ENCODE data around the gene NFKBIE. TPM values are rescaled to one million over a fixed set of nuclear protein-coding genes. Genes with fewer than 3 reads are reported as not detected.

Gene NFKBIE
- total and polyA plus RNA-seq, 9 of the 15 experiments (the other 6 are each of a cell fraction or from before 2014, with no cell fraction given): 2.1 to 16.4 (median 11.7) TPM

DNA sequence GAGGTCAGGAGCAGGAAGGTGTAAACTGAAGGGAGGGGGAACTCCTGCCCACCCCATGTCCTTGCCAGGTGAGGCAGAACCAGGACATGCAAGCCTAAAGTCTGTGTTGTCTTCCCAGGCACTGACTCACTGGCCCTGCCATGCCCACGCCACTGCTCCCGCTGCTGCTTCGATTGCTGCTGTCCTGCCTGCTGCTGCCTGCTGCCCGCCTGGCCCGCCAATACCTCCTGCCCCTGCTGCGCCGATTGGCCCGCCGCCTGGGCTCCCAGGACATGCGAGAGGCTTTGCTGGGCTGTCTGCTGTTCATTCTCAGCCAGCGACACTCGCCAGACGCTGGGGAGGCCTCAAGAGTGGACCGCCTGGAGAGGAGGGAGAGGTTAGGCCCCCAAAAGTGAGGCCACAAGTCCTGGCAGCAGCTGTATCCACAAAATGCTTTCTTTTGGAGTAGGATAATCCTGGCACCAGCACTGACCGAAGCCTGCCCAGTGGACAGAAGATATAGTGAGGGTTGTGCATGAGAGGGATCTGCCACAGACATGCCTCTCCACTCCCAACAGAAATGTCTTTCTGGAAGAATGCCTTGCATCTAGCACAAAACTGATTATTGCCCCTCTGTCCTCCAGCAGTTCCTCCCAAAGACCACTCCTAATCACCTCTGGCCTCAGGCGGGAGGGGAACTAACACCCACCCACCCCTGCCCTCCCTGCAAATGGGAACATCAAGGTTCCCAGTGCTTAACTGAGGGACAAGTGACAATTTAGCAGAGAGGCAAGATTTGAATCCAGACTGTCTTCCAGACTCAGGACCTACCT lies 47.8 kb downstream of the NFKBIE start:
- no peak overlapping the region for H3K4me2 ChIP-seq (ENCODE audit: insufficient read depth, low read length)
- DNase-seq (ENCODE audit: extremely low read depth in 1 of 4, low spot score in 3 of 4) (no peak), FAIRE-seq (no peak), ATAC-seq (no peak)
- H3K9me3 ChIP-seq (replicated peaks; ENCODE audit: control insufficient read depth, insufficient read depth, low read depth, low read length): no peaks in the 10 kb centered on the region
- no peak overlapping the region for H3K27ac ChIP-seq (ENCODE audit: extremely low read depth, low read depth, low read length)
- H3K4me1 ChIP-seq (replicated peaks in 1 of 2; ENCODE audit: control insufficient read depth in 2 of 2, insufficient read depth in 2 of 2, low read length in 2 of 2): peaks cover 43 to 50% of the 10 kb centered on the region in 2 experiments
- POLR2A ChIA-PET: interaction anchor here (0.6 to 2.0 kb wide), 7 partner anchors 8 to 544 kb away, joined by 3 to 11 read pairs (median 4); no protein-coding TSS in a partner anchor
- 0 out of 3 replicates have a peak, but pooled peaks cover 2% of the 10 kb centered on the region for H3K79me2 ChIP-seq (ENCODE audit: control insufficient read depth, insufficient read depth, low read length)
- peak overlapping the region in 1 of 2 experiments; percentile 53; a peak in 1 of 4 replicates for H3K9ac ChIP-seq (ENCODE audit: insufficient read depth in 1 of 2, low read depth in 2 of 2, low read length in 2 of 2)
- no peaks in the 10 kb centered on the region for H3K27me3 ChIP-seq (ENCODE audit: control insufficient read depth in 2 of 2, insufficient read depth in 2 of 2, low read length in 2 of 2)
- H3K36me3 ChIP-seq (ENCODE audit: control insufficient read depth, insufficient read depth, low read length): no peaks in the 10 kb centered on the region
- 81% methylated on average over 15 of the region's 16 CpGs for WGBS (ENCODE audit: insufficient coverage, low coverage, missing lambda C conversion rate)
- no TSS peak for BruUV-seq (replicated peaks)
- no peaks in the 10 kb centered on the region for H4K20me1 ChIP-seq (replicated peaks; ENCODE audit: control insufficient read depth, insufficient read depth, low read length)
- intact Hi-C loops (cut with micrococcal nuclease) (no loop called here), in situ Hi-C loops (cut with MboI) (no loop called here)
- H2AFZ ChIP-seq (ENCODE audit: low read depth, low read length): no peak overlapping the region
- no peaks in the 10 kb centered on the region for H3K9me1 ChIP-seq (ENCODE audit: control insufficient read depth, insufficient read depth, low read length)
- CTCF ChIA-PET (ENCODE audit: low intra/inter-chr PET ratio): no interaction called here
- H3K4me3 ChIP-seq: no peak overlapping the region
- 0 out of 4 replicates have a peak, but pooled peaks of 1 of the 2 experiments have one; percentile 34 for TF ChIP-seq FOXA3 (CRISPR knock-in tag; conservative IDR thresholded peaks at IDR 0.05 in 1 of 2, IDR thresholded peaks at IDR 0.05 in 1 of 2)
- no peak for TF ChIP-seq GABPB2 (CRISPR knock-in tag; conservative IDR thresholded peaks at IDR 0.05)
- TF ChIP-seq, protein P1, sequence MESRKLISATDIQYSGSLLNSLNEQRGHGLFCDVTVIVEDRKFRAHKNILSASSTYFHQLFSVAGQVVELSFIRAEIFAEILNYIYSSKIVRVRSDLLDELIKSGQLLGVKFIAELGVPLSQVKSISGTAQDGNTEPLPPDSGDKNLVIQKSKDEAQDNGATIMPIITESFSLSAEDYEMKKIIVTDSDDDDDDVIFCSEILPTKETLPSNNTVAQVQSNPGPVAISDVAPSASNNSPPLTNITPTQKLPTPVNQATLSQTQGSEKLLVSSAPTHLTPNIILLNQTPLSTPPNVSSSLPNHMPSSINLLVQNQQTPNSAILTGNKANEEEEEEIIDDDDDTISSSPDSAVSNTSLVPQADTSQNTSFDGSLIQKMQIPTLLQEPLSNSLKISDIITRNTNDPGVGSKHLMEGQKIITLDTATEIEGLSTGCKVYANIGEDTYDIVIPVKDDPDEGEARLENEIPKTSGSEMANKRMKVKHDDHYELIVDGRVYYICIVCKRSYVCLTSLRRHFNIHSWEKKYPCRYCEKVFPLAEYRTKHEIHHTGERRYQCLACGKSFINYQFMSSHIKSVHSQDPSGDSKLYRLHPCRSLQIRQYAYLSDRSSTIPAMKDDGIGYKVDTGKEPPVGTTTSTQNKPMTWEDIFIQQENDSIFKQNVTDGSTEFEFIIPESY (CRISPR knock-in tag; IDR thresholded peaks at IDR 0.05): peak; percentile 84; the same call in 1 of the 2 replicates
- TF ChIP-seq ZNF76 (CRISPR knock-in tag; IDR thresholded peaks at IDR 0.05; ENCODE audit: borderline replicate concordance): no peak
